Tibial artery (tissue), 4 donors: ENCODE measurements around the gene C1QTNF9.
"Not testable (repeated sequence)": the region's sequence is repeated elsewhere in the genome, so short reads cannot be mapped to it uniquely, and the experiment has no call there.

Experiments
- DNase-seq, 2 donors: peaks; one replicate each; pipeline ENCODE4 v3.0.0-alpha.2; 2019
- H3K27ac ChIP-seq, 2 donors: fragments of 200-600 bp; sonication (generic) in 1 of 2; 1 replicate in 1 of 2; 2 replicates in 1 of 2; pipeline ENCODE4 v1.5.1; 2018 to 2019; ENCODE audit warnings: mild to moderate bottlenecking in 1 of 2
- H3K27me3 ChIP-seq, 2 donors: fragments of 200-600 bp; sonication (generic) in 1 of 2; one replicate each; pipeline versions ENCODE4 v1.5.1 to v1.6.0; 2016 to 2019
- H3K36me3 ChIP-seq, 3 donors: fragments of 200-600 bp; sonication (generic) in 2 of 3; one replicate each; pipeline ENCODE4 v1.5.1; 2016 to 2019; ENCODE audit warnings: mild to moderate bottlenecking in 2 of 3
- H3K4me1 ChIP-seq, 4 donors: fragments of 200-600 bp; sonication (generic) in 2 of 4; 1 replicate in 3 of 4; 2 replicates in 1 of 4; pipeline ENCODE4 v1.5.1; 2016 to 2019
- H3K4me3 ChIP-seq, 2 donors: fragments of 200-600 bp; sonication (generic) in 1 of 2; 1 replicate in 1 of 2; 2 replicates in 1 of 2; pipeline ENCODE4 v1.5.1; 2018 to 2019; ENCODE audit warnings: mild to moderate bottlenecking in 2 of 2
- H3K9me3 ChIP-seq, 3 donors: fragments of 200-600 bp; sonication (generic) in 1 of 3; one replicate each; pipeline ENCODE4 v1.5.1; 2016 to 2019
- CTCF ChIP-seq, 2 experiments: fragments of 200-600 bp in 1 of 2; fragments of 450-650 bp in 1 of 2; IDR thresholded peaks; one replicate each; pipeline ENCODE4 v1.5.1; 2017 to 2019; ENCODE audit warnings: antibody characterized with exemption in 2 of 2, mild to moderate bottlenecking in 1 of 2, moderate library complexity in 1 of 2
- intact Hi-C: fragments of 100-400 bp; cut with DNase I; formaldehyde crosslinking; loops from one replicate; pipeline ENCODE4 v1.15.0; 2023; ENCODE audit warnings: low total_unique reads

The C1QTNF9 gene

GRCh38 chr13:24323739-24324075 is 14.3 kb downstream of the C1QTNF9 start:
- H3K4me1 ChIP-seq: no peaks in the 10 kb centered on the region
- DNase-seq: no peak
- H3K27ac ChIP-seq: no peak overlapping the region
- H3K4me3 ChIP-seq: no peak overlapping the region
- intact Hi-C loops: no loop called here
- H3K36me3 ChIP-seq: no peaks in the 10 kb centered on the region
- peaks cover 0 to 15% of the 10 kb centered on the region in 2 donors for H3K27me3 ChIP-seq
- no peaks in the 10 kb centered on the region for H3K9me3 ChIP-seq
- no peak for TF ChIP-seq CTCF (IDR thresholded peaks at IDR 0.05)

GRCh38 chr13:24327598-24327997 is 18.2 kb downstream of the C1QTNF9 start:
- H3K4me3 ChIP-seq, H3K27ac ChIP-seq, H3K4me1 ChIP-seq, DNase-seq, H3K36me3 ChIP-seq, H3K9me3 ChIP-seq, intact Hi-C loops: not testable (repeated sequence)
- peaks cover 0 to 15% of the 10 kb centered on the region in 2 donors for H3K27me3 ChIP-seq

- no peaks in the 10 kb centered on the region for H3K4me1 ChIP-seq
- TF ChIP-seq CTCF (IDR thresholded peaks at IDR 0.05): no peak
- no peak overlapping the region for H3K27ac ChIP-seq
- H3K4me3 ChIP-seq: no peak overlapping the region
- no peaks in the 10 kb centered on the region for H3K9me3 ChIP-seq
- no peaks in the 10 kb centered on the region for H3K36me3 ChIP-seq
- peaks cover 0 to 14% of the 10 kb centered on the region in 2 donors for H3K27me3 ChIP-seq
- no peak for DNase-seq
- intact Hi-C loops: no loop called here
Measured at GRCh38 chr13:24328145-24328544, 18.8 kb downstream of the C1QTNF9 start.

GRCh38 chr13:24338721-24339120 is 29.3 kb downstream of the C1QTNF9 start:
- TF ChIP-seq CTCF (IDR thresholded peaks at IDR 0.05): no peak
- Histone ChIP-seq H3K9me3 (no peaks in the 10 kb centered on the region), H3K4me1 (no peaks in the 10 kb centered on the region), H3K4me3 (no peak overlapping the region), H3K36me3 (no peaks in the 10 kb centered on the region), H3K27ac (no peak overlapping the region), H3K27me3 (no peaks in the 10 kb centered on the region)
- peak in 1 of 2 donors; percentile 49 for DNase-seq
- intact Hi-C loops: no loop called here

- H3K36me3 ChIP-seq: no peaks in the 10 kb centered on the region
- H3K27me3 ChIP-seq: no peaks in the 10 kb centered on the region
- peak in 1 of 2 donors; percentile 51 for DNase-seq
- no peaks in the 10 kb centered on the region for H3K9me3 ChIP-seq
- no peak overlapping the region for H3K4me3 ChIP-seq
- no peak overlapping the region for H3K27ac ChIP-seq
- intact Hi-C loops: no loop called here
- no peaks in the 10 kb centered on the region for H3K4me1 ChIP-seq
- no peak for TF ChIP-seq CTCF (IDR thresholded peaks at IDR 0.05)
Measured at GRCh38 chr13:24339937-24340607, 30.7 kb downstream of the C1QTNF9 start.

- intact Hi-C loops: no loop called here
- Histone ChIP-seq H3K4me3 (no peak overlapping the region), H3K27ac (no peak overlapping the region), H3K27me3 (no peaks in the 10 kb centered on the region), H3K4me1 (no peaks in the 10 kb centered on the region), H3K36me3 (no peaks in the 10 kb centered on the region), H3K9me3 (no peaks in the 10 kb centered on the region)
- no peak for TF ChIP-seq CTCF (IDR thresholded peaks at IDR 0.05)
- peak in 1 of 2 donors; percentile 44 for DNase-seq
Measured at GRCh38 chr13:24340608-24340955, 31.2 kb downstream of the C1QTNF9 start.
